HT1080 (cell line): Measurements from ENCODE around the gene TRAPPC3. TPM values are rescaled to one million over a fixed set of nuclear protein-coding genes. Genes with fewer than 3 reads are reported as not detected.

Experiments
- DNase-seq: peaks from one replicate; pipeline ENCODE4 v3.0.0-alpha.2; 2015; ENCODE audit warnings: low read depth
- total RNA-seq: library from RNA; depleted of rRNA; stranded (reverse); fragments of >200 nt; shearing (Covaris generic); gene quantifications from 2 replicates; pipeline ENCODE4 v1.2.3, GENCODE V29; 2014

The TRAPPC3 gene
- total RNA-seq, 1 experiment from 2014 or later = 112 TPM

DNA sequence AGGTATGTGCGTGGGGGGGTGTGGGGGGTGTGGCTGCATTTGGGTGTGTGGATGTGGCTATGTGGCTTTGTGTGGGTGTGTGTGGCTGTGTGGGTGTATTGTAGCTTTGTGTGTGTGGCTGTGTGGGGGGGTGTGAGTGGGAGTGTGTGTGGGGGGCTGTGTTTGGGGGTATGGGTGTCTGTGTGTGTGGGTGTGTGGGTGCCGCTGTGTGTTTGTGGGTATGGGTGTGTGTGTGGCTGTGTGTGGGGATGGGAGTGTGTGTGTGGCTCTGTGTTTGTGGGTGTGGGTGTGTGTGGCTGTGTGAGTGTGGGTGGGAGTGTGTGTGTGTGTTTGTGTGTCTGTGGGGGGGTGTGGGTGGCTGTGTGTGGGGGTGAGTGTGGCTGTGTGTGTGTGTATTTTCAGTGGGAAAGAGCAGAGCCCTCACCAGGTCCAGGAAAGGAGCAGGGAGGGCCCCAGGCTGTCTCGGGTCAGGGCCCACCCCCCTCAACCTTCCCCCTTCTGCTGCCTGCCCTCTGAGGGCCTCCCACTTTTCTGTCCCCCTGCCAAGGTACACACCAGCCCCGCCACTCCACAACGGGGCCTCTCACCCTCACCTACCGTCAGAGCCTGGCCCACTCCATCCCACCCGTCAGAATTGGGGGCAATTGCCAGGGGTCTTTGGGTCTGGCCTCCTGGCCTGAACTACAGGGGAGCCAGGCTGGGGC is 22.3 kb downstream of the TRAPPC3 start:
- no peak for DNase-seq

GRCh38 chr1:36126005-36126716 is 23.1 kb downstream of the TRAPPC3 start:
- no peak for DNase-seq

- DNase-seq = no peak
These were observed 23.9 kb downstream of the TRAPPC3 start, which contains the start of gene COL8A2 for GRCh38 chr1:36125129-36125991. TSS of gene COL8A2 (minus strand) at chr1:36125222. CDS start at chr1:36100242, 24,980 bp downstream.

DNA sequence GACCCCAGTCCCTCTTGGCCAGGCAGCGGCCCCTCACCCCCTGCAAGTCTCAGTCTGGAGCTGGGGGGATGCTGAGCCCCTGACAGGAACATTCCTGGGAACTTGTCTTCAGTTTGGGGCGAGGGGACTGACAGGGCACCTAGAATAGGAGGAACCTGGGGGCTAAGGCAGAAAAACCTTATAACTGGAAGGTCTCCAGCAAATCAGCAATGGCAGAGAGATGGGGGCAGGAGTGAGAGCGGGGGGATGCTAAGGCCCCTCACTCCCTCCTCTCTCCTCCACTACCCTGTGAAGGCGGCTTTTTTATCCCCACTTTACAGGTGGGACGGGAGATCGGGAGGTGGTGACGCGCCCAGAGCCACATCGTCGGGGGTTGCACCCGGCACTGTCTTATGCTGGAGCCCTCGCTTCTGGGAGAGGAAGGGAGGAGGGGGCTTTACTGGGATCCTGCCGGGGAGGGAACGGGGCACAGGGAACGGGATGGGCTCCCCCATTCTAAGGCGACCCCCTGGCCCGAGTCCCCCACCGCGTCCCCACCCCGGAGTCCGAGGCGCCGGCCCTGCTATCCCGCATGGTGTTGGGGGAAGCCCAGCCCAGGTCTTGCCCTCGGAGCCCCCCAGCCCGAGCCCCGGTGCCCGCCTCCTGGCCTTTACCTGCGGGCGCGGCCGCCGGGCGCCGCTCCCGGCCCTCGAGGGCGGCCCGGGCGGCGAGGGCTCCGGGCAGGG is 24.7 kb downstream of the TRAPPC3 start:
- no peak for DNase-seq

DNA sequence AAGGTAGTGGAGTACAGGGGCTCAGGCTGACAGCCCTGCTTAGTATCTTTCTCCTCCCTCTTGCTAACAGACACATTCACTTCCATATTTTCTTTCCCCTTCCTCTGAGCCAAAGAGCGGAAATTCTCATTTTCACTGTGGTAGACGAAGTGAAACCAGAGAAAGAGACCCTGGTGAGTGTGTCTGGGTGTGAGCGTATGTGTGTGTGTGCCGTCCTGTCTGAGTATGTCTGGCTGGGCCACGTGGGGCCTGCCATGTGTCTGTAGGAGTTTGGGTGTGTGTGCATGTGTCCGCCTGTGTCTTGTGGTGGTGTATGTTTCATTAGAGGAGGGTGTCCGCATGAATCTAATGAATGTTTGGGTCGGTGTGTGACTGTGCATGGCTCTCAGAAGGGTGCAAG is 25.9 kb downstream of the TRAPPC3 start:
- DNase-seq = no peak

DNA sequence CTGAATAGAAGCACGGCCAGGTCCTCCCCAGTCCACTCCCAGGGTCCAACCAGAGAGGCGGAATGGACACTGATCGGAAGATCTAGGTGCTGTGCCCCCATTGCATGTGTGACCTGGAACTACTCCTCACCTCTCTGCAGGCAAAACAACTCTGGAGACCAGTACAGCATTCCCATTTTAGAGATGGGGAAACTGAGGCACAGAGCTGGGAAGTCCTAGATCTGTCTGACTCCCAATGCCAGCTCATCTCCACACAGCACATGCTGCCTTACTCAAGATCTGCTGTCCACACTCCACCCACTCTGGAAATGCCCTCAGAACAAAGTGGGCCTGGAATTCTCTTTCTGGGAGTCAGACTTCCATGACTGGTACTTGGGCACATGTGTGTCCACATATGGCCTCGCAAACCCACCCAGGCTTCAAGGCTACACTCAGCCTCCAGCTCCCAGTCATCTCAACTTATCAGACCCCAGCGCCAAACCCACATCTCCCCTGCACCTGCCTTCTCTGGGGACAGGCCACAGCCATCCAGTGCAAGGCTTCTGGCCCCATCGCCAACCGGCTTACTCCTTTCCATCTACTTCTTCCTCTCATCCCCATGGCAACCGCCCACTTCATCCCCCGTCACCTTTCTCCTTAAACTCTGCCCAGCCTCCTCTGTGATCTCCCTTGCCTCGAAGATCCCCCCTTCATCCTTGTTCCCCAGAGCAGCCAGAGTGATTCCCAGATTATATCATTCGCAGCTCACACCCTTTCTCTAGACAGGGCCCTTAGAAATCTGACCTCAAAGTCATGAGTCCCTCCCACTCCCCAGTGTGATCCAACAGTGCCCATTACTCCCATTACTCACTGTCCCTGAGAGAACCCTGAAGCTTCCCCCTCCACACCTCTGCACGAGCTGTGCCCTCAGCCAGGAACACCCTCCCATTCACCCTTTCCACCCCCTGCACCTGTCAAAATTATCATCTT is 26.9 kb downstream of the TRAPPC3 start:
- DNase-seq = no peak

- DNase-seq = no peak
These were observed 29.8 kb downstream of the TRAPPC3 start for GRCh38 chr1:36119456-36119855.

DNA sequence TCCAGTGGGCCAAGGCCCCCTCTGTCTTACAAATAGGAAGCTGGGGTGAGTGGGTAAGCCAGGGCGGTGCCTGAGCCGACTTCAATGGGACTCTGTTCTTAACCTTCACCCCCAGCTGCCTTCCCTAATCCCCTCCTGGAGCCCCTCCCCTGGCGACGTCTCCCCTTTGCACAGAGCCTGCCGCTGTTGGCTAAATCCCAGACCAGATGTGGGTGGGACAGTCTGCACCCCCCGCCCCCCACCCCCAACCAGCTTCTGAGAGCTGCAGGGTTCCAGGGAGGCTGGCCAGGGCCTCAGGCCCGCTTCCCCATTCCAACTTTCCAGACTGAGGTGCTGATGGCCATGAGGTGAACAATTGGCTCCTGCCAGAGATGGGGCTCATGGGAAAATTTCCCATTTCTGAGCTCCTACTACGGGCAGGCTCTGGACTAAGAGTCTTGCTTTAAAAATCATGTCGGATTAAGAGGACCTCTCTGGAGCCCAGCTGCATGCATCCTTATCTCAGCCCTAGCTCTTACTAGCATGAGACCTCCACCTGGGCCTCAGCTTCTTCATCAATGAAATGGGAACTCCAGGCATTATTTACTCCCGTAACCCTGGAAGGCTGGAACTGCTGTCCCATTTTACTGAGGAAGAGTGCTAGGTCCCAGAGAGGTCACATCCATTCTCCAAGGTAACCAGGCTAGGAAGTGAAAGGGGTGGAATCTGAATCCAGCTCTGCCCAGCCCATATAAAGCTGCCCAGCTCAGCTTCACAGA is 30.7 kb downstream of the TRAPPC3 start:
- no peak for DNase-seq

- DNase-seq = no peak
These were observed 32.4 kb downstream of the TRAPPC3 start for GRCh38 chr1:36116901-36117300.

- DNase-seq = peak; percentile 50
These were observed 33.4 kb downstream of the TRAPPC3 start for GRCh38 chr1:36115931-36116330.

GRCh38 chr1:36115200-36115669 is 34.1 kb downstream of the TRAPPC3 start:
- peak; percentile 75 for DNase-seq

DNA sequence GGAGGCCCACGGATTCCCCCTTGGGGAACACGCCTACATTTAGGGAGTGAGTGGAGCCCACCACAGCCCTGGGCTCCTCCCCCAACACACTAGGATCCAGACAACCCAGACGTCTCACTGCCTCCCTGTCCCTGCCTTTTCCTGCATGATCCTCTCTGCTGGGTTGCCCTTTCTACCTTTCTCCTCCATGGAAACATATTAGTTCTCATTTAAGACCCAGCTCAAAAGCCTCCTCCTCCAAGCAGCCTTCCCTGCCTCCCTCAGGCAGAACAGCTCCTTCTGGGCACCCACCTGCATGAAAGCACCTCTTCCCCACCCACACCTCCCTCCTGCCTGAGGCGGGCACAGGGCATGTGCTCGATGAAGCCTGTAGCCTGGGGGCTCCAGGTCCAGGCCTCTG is 34.9 kb downstream of the TRAPPC3 start:
- no peak for DNase-seq

- no peak for DNase-seq
These were observed 36.5 kb downstream of the TRAPPC3 start for GRCh38 chr1:36112823-36113222.

DNA sequence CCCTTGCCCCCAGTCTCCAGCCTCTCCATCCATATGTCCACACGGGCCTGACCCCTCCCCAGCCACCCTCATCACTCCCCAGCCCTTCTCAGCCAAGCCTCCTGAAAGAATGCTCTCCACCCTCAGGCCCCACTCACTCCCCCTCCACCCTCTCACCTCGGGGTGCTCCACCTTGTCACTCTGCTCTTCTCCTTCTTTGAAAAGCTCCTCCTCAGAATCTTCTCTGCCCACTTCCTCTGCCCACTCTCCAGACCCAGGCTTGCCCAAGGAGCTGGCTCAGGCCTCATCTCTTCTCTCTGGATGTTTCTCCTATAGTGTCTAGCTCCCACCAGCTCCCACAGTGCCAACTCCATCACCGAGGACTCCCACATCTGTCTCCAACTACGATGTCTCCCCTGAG is 38.1 kb downstream of the TRAPPC3 start:
- DNase-seq = no peak

DNA sequence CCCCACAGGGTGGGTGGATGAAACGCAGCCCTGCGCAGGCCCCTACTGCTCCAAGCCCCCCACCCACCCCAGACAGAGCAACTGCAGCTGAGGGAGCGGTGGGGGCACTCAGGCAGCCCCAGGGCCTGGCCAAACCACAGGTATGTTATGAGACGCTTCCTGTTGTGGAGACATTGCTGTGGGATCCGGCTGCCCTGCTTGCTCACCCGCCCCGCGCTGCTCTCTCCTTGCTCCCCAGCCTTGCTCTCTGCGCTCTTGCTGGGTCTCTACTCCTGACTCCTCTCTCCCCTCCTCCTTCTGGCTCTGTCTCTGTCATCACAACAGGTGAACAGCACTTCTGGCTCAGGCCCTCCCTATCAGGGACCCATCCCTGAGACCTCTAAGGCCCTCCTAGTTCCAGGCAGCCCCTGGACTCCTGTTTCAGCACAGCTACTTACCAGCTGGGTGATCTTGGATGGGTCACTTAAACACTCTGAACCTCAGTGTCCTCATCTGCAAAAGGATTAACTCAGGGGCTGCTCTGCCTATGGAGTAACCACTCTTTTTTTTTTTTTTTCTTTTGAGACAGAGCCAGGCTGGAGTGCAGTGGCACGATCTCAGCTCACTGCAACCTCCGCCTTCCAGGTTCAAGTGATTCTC is 40.1 kb downstream of the TRAPPC3 start:
- DNase-seq = peak; percentile 89

GRCh38 chr1:36108314-36108713 is 41.0 kb downstream of the TRAPPC3 start:
- DNase-seq = no peak

GRCh38 chr1:36107394-36107793 is 41.9 kb downstream of the TRAPPC3 start:
- DNase-seq = no peak

GRCh38 chr1:36106269-36106668 is 43.0 kb downstream of the TRAPPC3 start:
- no peak for DNase-seq

- no peak for DNase-seq
These were observed 47.7 kb downstream of the TRAPPC3 start for GRCh38 chr1:36101546-36101945.
